Esophagus squamous epithelium (tissue), 5 donors: Measurements from ENCODE around the gene MCFD2. TPM values are rescaled to one million over a fixed set of nuclear protein-coding genes. Genes with fewer than 3 reads are reported as not detected.
"Not testable (repeated sequence)": the region's sequence is repeated elsewhere in the genome, so short reads cannot be mapped to it uniquely, and the experiment has no call there.

ENCODE experiments used
- DNase-seq: peaks from one replicate; lab custom pipeline; 2025; lab: John Stamatoyannopoulos, UW
- H3K27ac ChIP-seq, 4 donors: fragments of 200-600 bp; sonication (generic); one replicate each; pipeline ENCODE4 v1.5.1; 2016 to 2019; ENCODE audit warnings: mild to moderate bottlenecking in 1 of 4
- H3K27me3 ChIP-seq, 4 donors: fragments of 200-600 bp; sonication (generic); 1 replicate in 3 of 4; 2 replicates in 1 of 4; pipeline versions ENCODE4 v1.5.1 to v1.6.0; 2017 to 2021; ENCODE audit warnings: antibody characterized with exemption in 1 of 4
- H3K36me3 ChIP-seq, 3 donors: fragments of 200-600 bp; sonication (generic); one replicate each; pipeline ENCODE4 v1.5.1; 2016 to 2019
- H3K4me1 ChIP-seq, 3 donors: fragments of 200-600 bp; sonication (generic); one replicate each; pipeline ENCODE4 v1.5.1; 2017 to 2019
- H3K4me3 ChIP-seq, 4 donors: fragments of 200-600 bp; sonication (generic); 1 replicate in 3 of 4; 2 replicates in 1 of 4; pipeline ENCODE4 v1.5.1; 2016 to 2019; ENCODE audit warnings: mild to moderate bottlenecking in 2 of 4, moderate library complexity in 1 of 4
- H3K9me3 ChIP-seq, 3 donors: fragments of 200-600 bp; sonication (generic); one replicate each; pipeline ENCODE4 v1.5.1; 2016 to 2019
- CTCF ChIP-seq, 6 experiments: fragments of 450-650 bp in 4 of 6; fragments of 200-600 bp in 2 of 6; sonication (generic) in 2 of 6; IDR thresholded peaks; one replicate each; pipeline ENCODE4 v1.5.1; 2016 to 2019; ENCODE audit warnings: antibody characterized with exemption in 6 of 6, mild to moderate bottlenecking in 4 of 6, moderate library complexity in 4 of 6
- POLR2A ChIP-seq, 4 donors: fragments of 450-650 bp; IDR thresholded peaks; one replicate each; pipeline ENCODE4 v1.6.1; 2017; ENCODE audit warnings: antibody characterized with exemption in 4 of 4, mild to moderate bottlenecking in 4 of 4, moderate library complexity in 3 of 4
- WGBS, 2 donors: methylation state at CpG; one replicate each; pipeline ENCODE4 v1.1.5; 2018; 5-methylcytosine and 5-hydroxymethylcytosine counted together
- intact Hi-C: fragments of 100-400 bp; cut with DNase I; formaldehyde crosslinking; loops from one replicate; pipeline ENCODE4 v1.15.0; 2022
- total RNA-seq, 4 donors: library from RNA; depleted of rRNA; stranded (reverse); fragments of >200 nt; gene quantifications; one replicate each; pipeline ENCODE4 v1.1.0, GENCODE V29; 2016
- donor health status: DM: yes; HTN: yes; CAD: no.

MCFD2 gene
- total RNA-seq, 4 donors from 2014 or later: 49.7 to 62.8 (median 56.7) TPM

- peaks cover 31 to 57% (median 34%) of the 10 kb centered on the region in 3 donors for H3K4me1 ChIP-seq
- no peak for TF ChIP-seq CTCF (IDR thresholded peaks at IDR 0.05)
- TF ChIP-seq POLR2A (IDR thresholded peaks at IDR 0.05): no peak
- peaks cover 0 to 31% (median 5%) of the 10 kb centered on the region in 3 donors for H3K36me3 ChIP-seq
- H3K4me3 ChIP-seq: peak overlapping the region; percentile 72 to 96 (median 86)
- H3K27me3 ChIP-seq: no peaks in the 10 kb centered on the region
- 26 to 30% methylated on average over 11 of the region's 11 CpGs for WGBS, 2 donors
- H3K27ac ChIP-seq: peak overlapping the region; percentile 93 to 99 (median 97)
- DNase-seq: no peak
- no peaks in the 10 kb centered on the region for H3K9me3 ChIP-seq
- intact Hi-C loops: loop anchor here (10.0 kb wide), 1 partner anchor 410 kb away; no protein-coding TSS in a partner anchor
Measured at GRCh38 chr2:46914578-46915230, 902 bp downstream of the MCFD2 start.

- peaks cover 39 to 67% (median 39%) of the 10 kb centered on the region in 3 donors for H3K4me1 ChIP-seq
- intact Hi-C loops: loop anchor here (10.0 kb wide), 1 partner anchor 411 kb away; no protein-coding TSS in a partner anchor
- 65 to 68% methylated on average over 8 of the region's 8 CpGs for WGBS, 2 donors
Measured at GRCh38 chr2:46913471-46914381, 1.9 kb downstream of the MCFD2 start.

GRCh38 chr2:46909771-46910419, 5.7 kb downstream of the MCFD2 start:
- 43 to 49% methylated on average over 6 of the region's 6 CpGs for WGBS, 2 donors
- peaks cover 18 to 79% (median 31%) of the 10 kb centered on the region in 3 donors for H3K36me3 ChIP-seq
- TF ChIP-seq POLR2A (IDR thresholded peaks at IDR 0.05): no peak
- no peak for TF ChIP-seq CTCF (IDR thresholded peaks at IDR 0.05)
- peak overlapping the region; percentile 63 to 84 (median 74) for H3K27ac ChIP-seq
- no peaks in the 10 kb centered on the region for H3K9me3 ChIP-seq
- no peak for DNase-seq
- H3K27me3 ChIP-seq: no peaks in the 10 kb centered on the region
- intact Hi-C loops: loop anchor here (10.0 kb wide), 1 partner anchor 415 kb away; no protein-coding TSS in a partner anchor
- no peak overlapping the region for H3K4me3 ChIP-seq
- H3K4me1 ChIP-seq: peaks cover 33 to 56% (median 35%) of the 10 kb centered on the region in 3 donors

More at GRCh38 chr2:46913471-46914381, 1.9 kb downstream of the MCFD2 start:
- no peak for TF ChIP-seq CTCF (IDR thresholded peaks at IDR 0.05)
- TF ChIP-seq POLR2A (IDR thresholded peaks at IDR 0.05): peak in 1 of 4 donors; percentile 43
- Histone ChIP-seq H3K27ac (peak overlapping the region; percentile 93 to 99 (median 97)), H3K9me3 (no peaks in the 10 kb centered on the region), H3K27me3 (no peaks in the 10 kb centered on the region), H3K36me3 (peaks cover 5 to 41% (median 8%) of the 10 kb centered on the region in 3 donors), H3K4me3 (peak overlapping the region; percentile 72 to 96 (median 86))
- DNase-seq: no peak

GRCh38 chr2:46909150-46909549, 6.5 kb downstream of the MCFD2 start:
- DNase-seq: no peak
- Histone ChIP-seq H3K4me3 (no peak overlapping the region), H3K4me1 (peaks cover 26 to 49% (median 30%) of the 10 kb centered on the region in 3 donors), H3K27me3 (no peaks in the 10 kb centered on the region), H3K36me3 (peaks cover 18 to 87% (median 38%) of the 10 kb centered on the region in 3 donors), H3K27ac (peak overlapping the region; percentile 63 to 84 (median 74)), H3K9me3 (no peaks in the 10 kb centered on the region)
- TF ChIP-seq CTCF (IDR thresholded peaks at IDR 0.05) (no peak), POLR2A (IDR thresholded peaks at IDR 0.05) (no peak)
- WGBS, 2 donors: 50 to 86% methylated on average over 3 to 4 of the region's 4 CpGs
- intact Hi-C loops: no loop called here

- Histone ChIP-seq H3K36me3 (peaks cover 14 to 78% (median 40%) of the 10 kb centered on the region in 3 donors), H3K4me1 (peaks cover 9 to 20% (median 10%) of the 10 kb centered on the region in 3 donors)
- 92 to 96% methylated on average over 10 of the region's 10 CpGs for WGBS, 2 donors
- H3K27ac ChIP-seq, H3K4me3 ChIP-seq, DNase-seq, H3K27me3 ChIP-seq, H3K9me3 ChIP-seq, intact Hi-C loops: not testable (repeated sequence)
Measured at GRCh38 chr2:46904908-46905678, 10.5 kb downstream of the MCFD2 start.

GRCh38 chr2:46902980-46903379, 12.6 kb downstream of the MCFD2 start:
- peaks cover 14 to 57% (median 26%) of the 10 kb centered on the region in 3 donors for H3K36me3 ChIP-seq

More at GRCh38 chr2:46902980-46903379, 12.6 kb downstream of the MCFD2 start:
- H3K9me3 ChIP-seq, DNase-seq, H3K27me3 ChIP-seq, H3K4me3 ChIP-seq, H3K4me1 ChIP-seq, intact Hi-C loops, H3K27ac ChIP-seq: not testable (repeated sequence)
- 77 to 85% methylated on average over 6 of the region's 6 CpGs for WGBS, 2 donors
